Keratinocyte (primary cell): ENCODE measurements around the gene DGKD.

Source experiments
- CTCF ChIP-seq, 3 experiments: IDR thresholded peaks in 1 of 3; conservative IDR thresholded peaks in 1 of 3; optimal IDR thresholded peaks in 1 of 3; 2 replicates in 2 of 3; 3 replicates in 1 of 3; pipeline versions ENCODE3 to v1.5.1; 2011; ENCODE audit warnings: low read length in 3 of 3, mild to moderate bottlenecking in 3 of 3, moderate library complexity in 2 of 3, control low read depth in 1 of 3, inconsistent platforms in 1 of 3; ENCODE audit not compliant: insufficient read depth in 2 of 3; ENCODE audit errors: extremely low read depth in 1 of 3
- EZH2 ChIP-seq: IDR thresholded peaks from one replicate; pipeline ENCODE4 v1.6.1; 2012; ENCODE audit warnings: inconsistent platforms, mild to moderate bottlenecking, low read length, moderate library complexity

GRCh38 chr2:233464056-233464455 lies 109.8 kb downstream of the DGKD start:
- no peak for TF ChIP-seq EZH2
- no peak for TF ChIP-seq CTCF (optimal IDR thresholded peaks at IDR 0.05 in 1 of 3, IDR thresholded peaks at IDR 0.05 in 1 of 3, conservative IDR thresholded peaks at IDR 0.05 in 1 of 3; ENCODE audit: extremely low read depth in 1 of 3, insufficient read depth in 2 of 3, low read length in 3 of 3)
